Neural crest cell (in vitro differentiated cells): Measurements from ENCODE around the gene PLB1. TPM values are rescaled to one million over a fixed set of nuclear protein-coding genes. Genes with fewer than 3 reads are reported as not detected.

Experiments
- DNase-seq: peaks from one replicate; pipeline ENCODE4 v3.0.0; 2021; ENCODE audit warnings: low read depth, mixed read lengths, low spot score
- H3K27ac Mint-ChIP-seq: one replicate; pipeline ENCODE4 v1.8.0; 2021; ENCODE audit warnings: mild to moderate bottlenecking, mixed read lengths; ENCODE audit not compliant: unreplicated experiment
- H3K27me3 Mint-ChIP-seq: 2 replicates; pipeline ENCODE4 v1.8.0; 2021; ENCODE audit warnings: low read depth, mild to moderate bottlenecking, mixed read lengths
- H3K36me3 Mint-ChIP-seq: 2 replicates; pipeline ENCODE4 v1.8.0; 2021; ENCODE audit warnings: low read depth, mild to moderate bottlenecking, mixed read lengths
- H3K4me1 Mint-ChIP-seq: 2 replicates; pipeline ENCODE4 v1.8.0; 2021; ENCODE audit warnings: mixed read lengths
- H3K4me3 Mint-ChIP-seq: one replicate; pipeline ENCODE4 v1.8.0; 2021; ENCODE audit warnings: mild to moderate bottlenecking, mixed read lengths
- H3K9me3 Mint-ChIP-seq: 2 replicates; pipeline ENCODE4 v1.8.0; 2021; ENCODE audit warnings: mixed read lengths
- CTCF ChIP-seq: fragments of 200-600 bp; sonication (generic); conservative IDR thresholded peaks from 2 replicates; pipeline ENCODE4 v1.5.0; 2021; ENCODE audit warnings: antibody characterized with exemption, mild to moderate bottlenecking
- total RNA-seq: library from RNA; stranded (reverse); gene quantifications from 2 replicates; pipeline ENCODE4 v1.2.1, GENCODE V29; 2021

The PLB1 gene
- total RNA-seq, 1 donor from 2014 or later: 0.16 TPM

DNA sequence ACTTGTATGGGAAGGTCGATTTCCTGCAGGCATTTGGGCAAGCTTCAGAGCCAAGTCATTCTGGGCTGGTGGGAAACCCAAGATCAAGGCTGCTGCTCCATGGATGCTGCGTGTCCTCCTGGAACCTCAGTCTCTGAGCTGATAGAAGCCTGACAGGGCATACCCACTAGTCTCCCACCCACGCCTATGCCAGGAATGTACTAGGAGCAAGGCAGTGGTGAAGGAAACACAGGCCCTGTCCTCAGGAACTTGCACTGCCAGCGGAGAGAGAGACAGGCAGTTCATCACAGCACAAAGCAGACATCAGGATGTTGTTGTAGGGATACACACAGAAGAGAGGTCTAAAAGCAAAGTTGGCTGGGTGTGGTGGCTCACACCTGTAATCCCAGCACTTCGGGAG, 84.2 kb downstream of the PLB1 start:
- H3K9me3 Mint-ChIP-seq: no peaks in the 10 kb centered on the region
- TF ChIP-seq CTCF: no peak
- no peaks in the 10 kb centered on the region for H3K4me1 Mint-ChIP-seq
- H3K27ac Mint-ChIP-seq: no peak overlapping the region
- H3K36me3 Mint-ChIP-seq: no peaks in the 10 kb centered on the region
- H3K4me3 Mint-ChIP-seq: no peak overlapping the region
- no peaks in the 10 kb centered on the region for H3K27me3 Mint-ChIP-seq
- no peak for DNase-seq

- no peak for TF ChIP-seq CTCF
- H3K4me1 Mint-ChIP-seq: no peaks in the 10 kb centered on the region
- no peak overlapping the region for H3K4me3 Mint-ChIP-seq
- no peak for DNase-seq
- no peaks in the 10 kb centered on the region for H3K9me3 Mint-ChIP-seq
- no peaks in the 10 kb centered on the region for H3K27me3 Mint-ChIP-seq
- no peaks in the 10 kb centered on the region for H3K36me3 Mint-ChIP-seq
- no peak overlapping the region for H3K27ac Mint-ChIP-seq
These were observed 85.5 kb downstream of the PLB1 start for GRCh38 chr2:28581312-28581711.

DNA sequence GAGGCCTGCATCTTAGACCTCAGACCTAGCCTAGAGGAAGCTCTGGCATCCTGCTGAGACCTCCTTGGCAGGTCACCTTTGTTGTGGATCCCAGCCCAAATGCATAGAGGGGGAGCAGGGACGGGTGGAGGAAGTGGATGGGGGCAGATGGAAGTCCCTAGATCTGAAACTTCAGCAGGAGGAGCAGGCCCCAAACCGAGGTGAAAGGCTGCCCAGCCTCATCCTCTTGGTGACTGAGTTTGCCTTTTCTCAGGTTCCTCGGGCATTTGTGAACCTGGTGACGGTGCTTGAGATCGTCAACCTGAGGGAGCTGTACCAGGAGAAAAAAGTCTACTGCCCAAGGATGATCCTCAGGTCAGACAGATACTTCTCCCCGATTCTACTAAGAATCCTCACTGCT, 86.3 kb downstream of the PLB1 start:
- no peak for TF ChIP-seq CTCF
- Mint-ChIP-seq H3K27ac (no peak overlapping the region), H3K27me3 (no peaks in the 10 kb centered on the region)

DNA sequence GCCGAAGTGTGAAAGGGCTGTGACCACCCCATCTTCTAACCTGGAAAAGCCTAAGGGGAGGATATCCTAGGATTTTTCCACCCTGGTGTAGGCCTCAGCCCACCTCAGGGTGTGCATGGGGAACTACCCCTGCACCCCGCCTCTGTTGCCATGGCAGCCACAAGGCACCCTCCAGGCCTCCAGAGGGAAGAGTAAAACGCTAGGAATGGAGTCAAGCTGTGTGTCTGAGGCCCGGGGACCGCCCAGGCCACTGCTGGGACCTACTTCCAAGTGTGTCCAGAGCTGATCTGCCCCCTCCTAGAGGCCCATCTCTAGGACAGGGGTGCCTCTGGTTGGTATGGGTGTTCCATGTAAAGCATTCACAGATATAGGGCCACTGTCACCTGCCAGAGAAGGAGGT, 86.7 kb downstream of the PLB1 start:
- TF ChIP-seq CTCF: no peak
- H3K27me3 Mint-ChIP-seq: no peaks in the 10 kb centered on the region
- no peaks in the 10 kb centered on the region for H3K9me3 Mint-ChIP-seq
- H3K27ac Mint-ChIP-seq: no peak overlapping the region
- no peak for DNase-seq
- no peaks in the 10 kb centered on the region for H3K4me1 Mint-ChIP-seq
- no peaks in the 10 kb centered on the region for H3K36me3 Mint-ChIP-seq
- H3K4me3 Mint-ChIP-seq: no peak overlapping the region

More for the DNA sequence above, 86.3 kb downstream of the PLB1 start:
- H3K9me3 Mint-ChIP-seq: no peaks in the 10 kb centered on the region
- no peaks in the 10 kb centered on the region for H3K36me3 Mint-ChIP-seq
- DNase-seq: no peak
- H3K4me3 Mint-ChIP-seq: no peak overlapping the region
- H3K4me1 Mint-ChIP-seq: no peaks in the 10 kb centered on the region

DNA sequence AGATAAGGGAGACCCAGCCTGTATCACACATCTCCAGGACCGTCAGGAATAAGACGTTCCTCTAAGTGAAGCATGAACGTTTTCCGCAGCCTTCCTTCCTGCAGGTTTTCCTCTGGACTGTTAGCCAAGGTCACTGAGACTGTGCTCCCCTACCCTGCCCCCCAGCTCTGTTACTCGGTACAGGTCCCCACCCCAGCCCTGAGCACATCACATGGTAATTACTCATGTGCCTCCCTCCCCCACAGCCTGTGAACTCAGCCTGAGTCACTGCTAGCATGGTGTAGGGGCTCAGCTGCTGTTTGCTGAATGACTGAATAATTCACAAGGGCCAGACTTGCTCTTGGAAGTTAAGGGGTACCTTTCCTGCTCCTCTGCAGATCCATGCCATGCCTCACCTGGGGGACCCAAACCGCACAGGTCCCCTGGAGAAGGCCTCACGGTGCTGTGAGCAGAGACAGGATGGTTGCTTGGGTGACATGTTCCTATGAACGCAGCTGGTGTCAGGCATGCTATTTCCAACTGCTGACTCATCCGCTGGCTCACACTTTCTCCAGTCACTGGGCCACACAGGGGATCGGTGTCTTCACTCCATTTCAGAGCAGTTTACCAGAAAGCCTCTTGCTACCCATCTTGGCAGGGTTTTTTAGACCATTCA, 88.2 kb downstream of the PLB1 start:
- TF ChIP-seq CTCF: no peak
- no peak for DNase-seq
- Mint-ChIP-seq H3K36me3 (no peaks in the 10 kb centered on the region), H3K4me3 (no peak overlapping the region), H3K9me3 (no peaks in the 10 kb centered on the region), H3K27me3 (no peaks in the 10 kb centered on the region), H3K4me1 (no peaks in the 10 kb centered on the region), H3K27ac (no peak overlapping the region)
